Right hindlimb (tissue), 1 donor: ENCODE results near the gene DCTN2.

Experiments
- DNase-seq: peaks from one replicate; pipeline ENCODE4 v3.0.0-alpha.2; 2018

Gene DCTN2

GRCh38 chr12:57485695-57486094 lies 61.3 kb downstream of the DCTN2 start:
- DNase-seq = no peak

GRCh38 chr12:57483466-57483865 lies 63.5 kb downstream of the DCTN2 start:
- no peak for DNase-seq

- no peak for DNase-seq
These were observed 65.3 kb downstream of the DCTN2 start for GRCh38 chr12:57481671-57482070.
